ELR (cell line): ENCODE data around the gene HOXA9.
A peak's percentile ranks its signal among the peaks of the same experiment; 100 is the strongest.

Experiments
- DNase-seq: peaks from one replicate; pipeline ENCODE4 v3.0.0-alpha.2; 2015; ENCODE audit warnings: low read depth

Gene HOXA9

DNA sequence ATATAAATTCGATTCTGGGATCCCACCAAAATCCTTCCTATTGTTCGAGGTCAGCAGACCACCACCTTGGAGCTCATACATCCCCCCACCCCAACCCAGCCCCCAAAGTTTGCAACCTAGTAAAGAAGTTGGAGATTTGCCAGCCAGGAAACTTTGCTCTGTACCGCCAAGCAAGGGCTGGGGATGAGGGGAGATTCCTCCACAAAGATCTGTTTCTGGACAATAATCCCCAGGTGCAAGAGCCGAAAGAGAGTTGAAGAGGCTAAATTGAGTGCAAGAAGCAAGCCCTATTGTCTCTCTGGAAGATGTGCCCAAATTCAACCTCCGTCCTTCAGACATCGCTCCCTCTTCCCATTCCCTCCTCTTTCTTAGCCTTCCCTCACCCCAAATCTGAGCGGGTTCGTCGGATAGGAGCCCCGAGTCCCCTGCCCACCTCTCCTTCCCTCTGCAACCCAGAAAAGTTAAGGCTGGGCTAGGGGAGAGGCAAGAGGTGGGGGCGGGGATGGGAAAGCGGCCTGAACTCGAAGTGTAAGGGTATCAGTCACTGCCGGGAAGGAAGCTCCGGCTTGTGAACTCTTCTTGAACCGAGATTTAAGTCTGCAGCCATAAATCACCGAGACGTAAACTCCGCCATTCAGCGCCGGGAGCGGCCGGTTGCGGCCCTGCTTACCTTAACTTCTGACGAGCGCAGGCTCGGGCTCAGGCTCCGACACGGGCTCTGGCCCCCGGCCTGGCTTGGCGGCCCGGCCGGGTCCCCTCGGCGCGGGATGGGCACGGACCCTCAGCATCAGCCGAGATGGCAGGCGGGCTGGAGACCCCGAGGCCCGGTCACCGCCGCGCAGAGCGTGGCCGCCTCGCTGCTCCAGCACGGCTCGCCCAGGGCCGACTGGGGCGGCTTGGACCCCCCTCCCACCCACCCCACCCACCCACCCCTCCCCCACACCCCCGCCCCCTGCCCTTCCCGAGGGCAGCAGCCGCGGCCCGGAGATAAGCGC lies 52.1 kb downstream of the HOXA9 start:
- DNase-seq: peak; percentile 22
